ENCODE measurements around the gene SLC17A1.

The SLC17A1 gene

GRCh38 chr6:25831532-25832306, at the start of gene SLC17A1:
Gene SLC17A1 (minus strand): TSS chr6:25832052. CDS start chr6:25830557, 1,495 bp downstream.
- no peak within 1 kb of the TSS for H3K27ac ChIP-seq (ENCODE audit: low read length)
- H3K36me3 ChIP-seq (ENCODE audit: control insufficient read depth, insufficient read depth, low read length) = no peaks in the 10 kb centered on the region
- WGBS (ENCODE audit: insufficient coverage, insufficient read length) = 100% methylated on average over 2 of the region's 8 CpGs
- no peaks in the 10 kb centered on the region for H3K27me3 ChIP-seq (ENCODE audit: control insufficient read depth, insufficient read depth, low read length)
- no peaks in the 10 kb centered on the region for H3K4me1 ChIP-seq (ENCODE audit: control insufficient read depth, insufficient read depth, low read length)
- no peaks in the 10 kb centered on the region for H3K9me3 ChIP-seq (ENCODE audit: control insufficient read depth, insufficient read depth, low read length)
- H3K4me3 ChIP-seq (ENCODE audit: low read length) = no peak within 1 kb of the TSS
- no peak for DNase-seq (ENCODE audit: low read depth, low spot score)

- no peak overlapping the region for H3K27ac ChIP-seq (ENCODE audit: low read length)
- no peaks in the 10 kb centered on the region for H3K4me1 ChIP-seq (ENCODE audit: control insufficient read depth, insufficient read depth, low read length)
- no peaks in the 10 kb centered on the region for H3K9me3 ChIP-seq (ENCODE audit: control insufficient read depth, insufficient read depth, low read length)
- DNase-seq (ENCODE audit: low read depth, low spot score) = no peak
- WGBS (ENCODE audit: insufficient coverage, insufficient read length) = no CpG with 5 or more reads among the region's 4 CpGs
- no peaks in the 10 kb centered on the region for H3K27me3 ChIP-seq (ENCODE audit: control insufficient read depth, insufficient read depth, low read length)
- H3K4me3 ChIP-seq (ENCODE audit: low read length) = no peak overlapping the region
- H3K36me3 ChIP-seq (ENCODE audit: control insufficient read depth, insufficient read depth, low read length) = no peaks in the 10 kb centered on the region
These were observed 48.7 kb upstream of the SLC17A1 start for GRCh38 chr6:25880601-25881000.

- WGBS (ENCODE audit: insufficient coverage, insufficient read length) = no CpG with 5 or more reads among the region's 2 CpGs
These were observed 47.0 kb upstream of the SLC17A1 start for GRCh38 chr6:25878721-25879322.

GRCh38 chr6:25875926-25876602, 44.2 kb upstream of the SLC17A1 start:
- Histone ChIP-seq H3K4me3 (ENCODE audit: low read length) (no peak overlapping the region), H3K27ac (ENCODE audit: low read length) (no peak overlapping the region), H3K4me1 (ENCODE audit: control insufficient read depth, insufficient read depth, low read length) (no peaks in the 10 kb centered on the region), H3K27me3 (ENCODE audit: control insufficient read depth, insufficient read depth, low read length) (no peaks in the 10 kb centered on the region), H3K36me3 (ENCODE audit: control insufficient read depth, insufficient read depth, low read length) (no peaks in the 10 kb centered on the region), H3K9me3 (ENCODE audit: control insufficient read depth, insufficient read depth, low read length) (no peaks in the 10 kb centered on the region)
- DNase-seq (ENCODE audit: low read depth, low spot score) = no peak
- WGBS (ENCODE audit: insufficient coverage, insufficient read length) = no CpG with 5 or more reads among the region's 3 CpGs

More at GRCh38 chr6:25878721-25879322, 47.0 kb upstream of the SLC17A1 start:
- no peaks in the 10 kb centered on the region for H3K9me3 ChIP-seq (ENCODE audit: control insufficient read depth, insufficient read depth, low read length)
- H3K4me1 ChIP-seq (ENCODE audit: control insufficient read depth, insufficient read depth, low read length) = no peaks in the 10 kb centered on the region
- no peaks in the 10 kb centered on the region for H3K36me3 ChIP-seq (ENCODE audit: control insufficient read depth, insufficient read depth, low read length)
- no peak overlapping the region for H3K27ac ChIP-seq (ENCODE audit: low read length)
- no peaks in the 10 kb centered on the region for H3K27me3 ChIP-seq (ENCODE audit: control insufficient read depth, insufficient read depth, low read length)
- no peak for DNase-seq (ENCODE audit: low read depth, low spot score)
- no peak overlapping the region for H3K4me3 ChIP-seq (ENCODE audit: low read length)

- no peaks in the 10 kb centered on the region for H3K27me3 ChIP-seq (ENCODE audit: control insufficient read depth, insufficient read depth, low read length)
- no peaks in the 10 kb centered on the region for H3K4me1 ChIP-seq (ENCODE audit: control insufficient read depth, insufficient read depth, low read length)
- no peak overlapping the region for H3K27ac ChIP-seq (ENCODE audit: low read length)
These were observed 43.7 kb upstream of the SLC17A1 start for GRCh38 chr6:25875563-25875905.

GRCh38 chr6:25874822-25875562, 43.1 kb upstream of the SLC17A1 start:
- DNase-seq (ENCODE audit: low read depth, low spot score) = no peak
- WGBS (ENCODE audit: insufficient coverage, insufficient read length) = no CpG with 5 or more reads among the region's 3 CpGs
- Histone ChIP-seq H3K4me3 (ENCODE audit: low read length) (no peak overlapping the region), H3K4me1 (ENCODE audit: control insufficient read depth, insufficient read depth, low read length) (no peaks in the 10 kb centered on the region), H3K36me3 (ENCODE audit: control insufficient read depth, insufficient read depth, low read length) (no peaks in the 10 kb centered on the region), H3K27me3 (ENCODE audit: control insufficient read depth, insufficient read depth, low read length) (no peaks in the 10 kb centered on the region), H3K9me3 (ENCODE audit: control insufficient read depth, insufficient read depth, low read length) (no peaks in the 10 kb centered on the region), H3K27ac (ENCODE audit: low read length) (no peak overlapping the region)

More at GRCh38 chr6:25875563-25875905, 43.7 kb upstream of the SLC17A1 start:
- WGBS (ENCODE audit: insufficient coverage, insufficient read length) = no CpG with 5 or more reads among the region's 3 CpGs
- no peaks in the 10 kb centered on the region for H3K36me3 ChIP-seq (ENCODE audit: control insufficient read depth, insufficient read depth, low read length)
- H3K4me3 ChIP-seq (ENCODE audit: low read length) = no peak overlapping the region
- DNase-seq (ENCODE audit: low read depth, low spot score) = no peak
- H3K9me3 ChIP-seq (ENCODE audit: control insufficient read depth, insufficient read depth, low read length) = no peaks in the 10 kb centered on the region

GRCh38 chr6:25874118-25874517, 42.3 kb upstream of the SLC17A1 start, which contains the start of gene SLC17A3:
Gene SLC17A3 (minus strand): TSS chr6:25874243. CDS start chr6:25868387, 5,856 bp downstream.
- Histone ChIP-seq H3K4me1 (ENCODE audit: control insufficient read depth, insufficient read depth, low read length) (no peaks in the 10 kb centered on the region), H3K27me3 (ENCODE audit: control insufficient read depth, insufficient read depth, low read length) (no peaks in the 10 kb centered on the region), H3K36me3 (ENCODE audit: control insufficient read depth, insufficient read depth, low read length) (no peaks in the 10 kb centered on the region), H3K9me3 (ENCODE audit: control insufficient read depth, insufficient read depth, low read length) (no peaks in the 10 kb centered on the region), H3K27ac (ENCODE audit: low read length) (no peak within 1 kb of the TSS), H3K4me3 (ENCODE audit: low read length) (no peak within 1 kb of the TSS)
- no peak for DNase-seq (ENCODE audit: low read depth, low spot score)
- no CpG with 5 or more reads among the region's 3 CpGs for WGBS (ENCODE audit: insufficient coverage, insufficient read length)

GRCh38 chr6:25872814-25873213, 41.0 kb upstream of the SLC17A1 start:
- H3K9me3 ChIP-seq (ENCODE audit: control insufficient read depth, insufficient read depth, low read length) = no peaks in the 10 kb centered on the region
- no CpG with 5 or more reads among the region's 1 CpG for WGBS (ENCODE audit: insufficient coverage, insufficient read length)

GRCh38 chr6:25869840-25870239, 38.0 kb upstream of the SLC17A1 start:
- no peak for DNase-seq (ENCODE audit: low read depth, low spot score)
- WGBS (ENCODE audit: insufficient coverage, insufficient read length) = no CpG with 5 or more reads among the region's 1 CpG
- no peaks in the 10 kb centered on the region for H3K4me1 ChIP-seq (ENCODE audit: control insufficient read depth, insufficient read depth, low read length)
- no peaks in the 10 kb centered on the region for H3K9me3 ChIP-seq (ENCODE audit: control insufficient read depth, insufficient read depth, low read length)
- no peaks in the 10 kb centered on the region for H3K36me3 ChIP-seq (ENCODE audit: control insufficient read depth, insufficient read depth, low read length)
- no peaks in the 10 kb centered on the region for H3K27me3 ChIP-seq (ENCODE audit: control insufficient read depth, insufficient read depth, low read length)
- H3K4me3 ChIP-seq (ENCODE audit: low read length) = no peak overlapping the region
- no peak overlapping the region for H3K27ac ChIP-seq (ENCODE audit: low read length)

More at GRCh38 chr6:25872814-25873213, 41.0 kb upstream of the SLC17A1 start:
- Histone ChIP-seq H3K27me3 (ENCODE audit: control insufficient read depth, insufficient read depth, low read length) (no peaks in the 10 kb centered on the region), H3K4me3 (ENCODE audit: low read length) (no peak overlapping the region), H3K4me1 (ENCODE audit: control insufficient read depth, insufficient read depth, low read length) (no peaks in the 10 kb centered on the region), H3K27ac (ENCODE audit: low read length) (no peak overlapping the region), H3K36me3 (ENCODE audit: control insufficient read depth, insufficient read depth, low read length) (no peaks in the 10 kb centered on the region)
- DNase-seq (ENCODE audit: low read depth, low spot score) = no peak
